ENCODE measurements around the gene EML3. TPM values are rescaled to one million over a fixed set of nuclear protein-coding genes. Genes with fewer than 3 reads are reported as not detected.

The EML3 gene
- total RNA-seq, 2 experiments from 2014 or later: 120 to 144 TPM

- peaks cover 21% of the 10 kb centered on the region for H3K27me3 Mint-ChIP-seq (ENCODE audit: low read depth)
- DNase-seq (no peak), ATAC-seq (no peak)
- H3K27ac Mint-ChIP-seq: peak overlapping the region; percentile 83
- POLR2A ChIA-PET: interaction anchor here (0.6 to 3.6 kb wide), 9 partner anchors 10 to 289 kb away, joined by 3 to 17 read pairs (median 6); partner anchors contain the start of genes C11orf98, CSKMT, EEF1G and TUT1
- peak overlapping the region; percentile 21 for H3K4me3 Mint-ChIP-seq
- H3K9me3 Mint-ChIP-seq (ENCODE audit: insufficient read depth): no peaks in the 10 kb centered on the region
- H3K4me1 Mint-ChIP-seq (ENCODE audit: low read depth): peaks cover 81% of the 10 kb centered on the region
- CTCF ChIA-PET: interaction anchor here (0.7 to 11.4 kb wide), 13 partner anchors 8 to 163 kb away, joined by 3 to 266 read pairs (median 3); partner anchors contain the start of genes EEF1G and TUT1
- peaks cover 18% of the 10 kb centered on the region for H3K36me3 Mint-ChIP-seq (ENCODE audit: low read depth)
These were observed 60.0 kb downstream of the EML3 start for GRCh38 chr11:62552485-62553079.

Small RNAs within 50 kb of the gene (microRNA-seq; reads per million reads assigned to microRNA genes)
- not detected for gene MIR6747

Other genes with a start within 250 kb of the EML3 start
- not detected for gene SCGB1A1, start 193.7 kb downstream of the EML3 start, total RNA-seq
- gene AHNAK, start 66.0 kb downstream of the EML3 start, total RNA-seq: 100 to 1,000 TPM; 123 to 129 TPM
- 1,000 to 10,000 TPM; 1,058 to 1,098 TPM for gene EEF1G, start 38.9 kb downstream of the EML3 start, total RNA-seq
- gene TUT1, start 21.3 kb downstream of the EML3 start, total RNA-seq: 10 to 100 TPM; 22.2 to 25.0 TPM
- 100 to 1,000 TPM; 249 to 273 TPM for gene MTA2, start 10.9 kb downstream of the EML3 start, total RNA-seq
- gene ROM1, start 482 bp upstream of the EML3 start, total RNA-seq: 1 to 10 TPM; 1.3 to 2.0 TPM
- 10 to 100 TPM; 63.0 to 64.8 TPM for gene B3GAT3, start 9.2 kb upstream of the EML3 start, total RNA-seq
- 100 to 1,000 TPM; 297 to 310 TPM for gene GANAB, start 33.8 kb upstream of the EML3 start, total RNA-seq
- 10 to 100 TPM; 28.9 to 29.2 TPM for gene INTS5, start 40.5 kb upstream of the EML3 start, total RNA-seq
- gene C11orf98, start 52.4 kb upstream of the EML3 start, total RNA-seq: 100 to 1,000 TPM; 131 to 133 TPM
- 10 to 100 TPM; 21.9 to 22.8 TPM for gene CSKMT, start 52.5 kb upstream of the EML3 start, total RNA-seq
- 1 to 10 TPM; 7.5 TPM for gene UQCC3, start 58.9 kb upstream of the EML3 start, total RNA-seq
- gene LBHD1, start 59.5 kb upstream of the EML3 start, total RNA-seq: 10 to 100 TPM; 22.3 to 25.0 TPM
- 100 to 1,000 TPM; 107 to 118 TPM for gene UBXN1, start 66.3 kb upstream of the EML3 start, total RNA-seq
- gene LRRN4CL, start 76.8 kb upstream of the EML3 start, total RNA-seq: under 1 TPM; 0.21 to 0.34 TPM
- 10 to 100 TPM; 30.3 to 39.9 TPM for gene BSCL2, start 94.6 kb upstream of the EML3 start, total RNA-seq
- not detected for gene GNG3, start 94.9 kb upstream of the EML3 start, total RNA-seq
- gene HNRNPUL2, start 114.7 kb upstream of the EML3 start, total RNA-seq: 10 to 100 TPM; 65.4 to 67.0 TPM
- 10 to 100 TPM; 44.3 to 46.1 TPM for gene TTC9C, start 115.7 kb upstream of the EML3 start, total RNA-seq
- gene ZBTB3, start 141.4 kb upstream of the EML3 start, total RNA-seq: 10 to 100 TPM; 12.4 to 12.8 TPM
- gene POLR2G, start 148.8 kb upstream of the EML3 start, total RNA-seq: 10 to 100 TPM; 89.7 to 96.6 TPM
- gene TAF6L, start 158.6 kb upstream of the EML3 start, total RNA-seq: 10 to 100 TPM; 21.8 to 23.7 TPM
- gene TMEM179B, start 174.6 kb upstream of the EML3 start, total RNA-seq: 10 to 100 TPM; 37.3 to 40.8 TPM
- 10 to 100 TPM; 20.1 to 20.3 TPM for gene TMEM223, start 179.2 kb upstream of the EML3 start, total RNA-seq
- gene NXF1, start 192.7 kb upstream of the EML3 start, total RNA-seq: 100 to 1,000 TPM; 110 to 111 TPM
- gene STX5, start 219.3 kb upstream of the EML3 start, total RNA-seq: 10 to 100 TPM; 30.4 to 32.7 TPM
- not detected for gene TEX54, start 220.1 kb upstream of the EML3 start, total RNA-seq
- gene WDR74, start 226.8 kb upstream of the EML3 start, total RNA-seq: 10 to 100 TPM; 66.0 to 66.9 TPM

All from activated CD8-positive, alpha-beta T cell treated with anti-CD3 and anti-CD28 coated beads, Interleukin-2, amount 10 ng/mL, durations not matched to agents 7 days and 5 days (primary cell).